HepG2 (cell line): ENCODE data around the gene CDH11.

ENCODE experiments used
- BHLHE40 ChIP-seq: IDR thresholded peaks from 2 replicates; pipeline ENCODE4 v1.6.1; 2011; ENCODE audit warnings: low read length, improper control_type of control experiment
- PHF8 ChIP-seq: sonication (generic); formaldehyde crosslinking; IDR thresholded peaks from 2 replicates; pipeline ENCODE4 v1.5.0; 2020; ENCODE audit warnings: missing genetic modification reagents
- POLR2A ChIP-seq, 2 experiments: IDR thresholded peaks; 2 replicates each; pipeline ENCODE4 v1.6.1; 2011; ENCODE audit warnings: low read depth in 2 of 2, low read length in 2 of 2, mild to moderate bottlenecking in 1 of 2, moderate library complexity in 1 of 2; ENCODE audit not compliant: insufficient read depth in 1 of 2
- TF ChIP-seq, protein P1 (sequence below): sonication (generic); formaldehyde crosslinking; IDR thresholded peaks from 2 replicates; pipeline ENCODE4 v1.5.0; 2020; ENCODE audit warnings: mild to moderate bottlenecking, missing genetic modification reagents, moderate library complexity
- TF ChIP-seq, protein P2 (sequence below): sonication (generic); formaldehyde crosslinking; IDR thresholded peaks from 2 replicates; pipeline ENCODE4 v1.4.0; 2020; ENCODE audit warnings: mild to moderate bottlenecking, low read depth, missing genetic modification reagents

DNA sequence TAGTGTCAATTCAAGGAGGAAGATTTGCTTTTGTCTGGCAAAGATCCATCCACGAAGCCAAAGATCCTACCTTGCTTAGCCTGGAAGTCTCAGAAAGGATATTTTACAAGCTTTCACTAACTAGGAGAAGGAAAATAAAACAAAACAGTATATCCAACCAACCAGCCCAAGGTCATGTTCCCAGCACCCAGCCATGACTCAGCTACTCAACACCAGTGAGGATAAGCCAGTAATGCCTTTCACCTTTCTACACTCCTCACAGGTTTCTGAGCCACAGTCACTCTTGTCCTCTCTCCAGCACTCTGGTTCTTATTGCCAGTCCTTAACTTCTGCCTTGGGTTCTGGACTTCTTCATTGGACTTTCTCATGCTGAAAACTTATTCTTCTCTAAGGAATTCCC lies 116.2 kb downstream of the CDH11 start:
- TF ChIP-seq PHF8 (CRISPR knock-in tag), result no peak
- TF ChIP-seq BHLHE40, result no peak
- TF ChIP-seq, protein P1, sequence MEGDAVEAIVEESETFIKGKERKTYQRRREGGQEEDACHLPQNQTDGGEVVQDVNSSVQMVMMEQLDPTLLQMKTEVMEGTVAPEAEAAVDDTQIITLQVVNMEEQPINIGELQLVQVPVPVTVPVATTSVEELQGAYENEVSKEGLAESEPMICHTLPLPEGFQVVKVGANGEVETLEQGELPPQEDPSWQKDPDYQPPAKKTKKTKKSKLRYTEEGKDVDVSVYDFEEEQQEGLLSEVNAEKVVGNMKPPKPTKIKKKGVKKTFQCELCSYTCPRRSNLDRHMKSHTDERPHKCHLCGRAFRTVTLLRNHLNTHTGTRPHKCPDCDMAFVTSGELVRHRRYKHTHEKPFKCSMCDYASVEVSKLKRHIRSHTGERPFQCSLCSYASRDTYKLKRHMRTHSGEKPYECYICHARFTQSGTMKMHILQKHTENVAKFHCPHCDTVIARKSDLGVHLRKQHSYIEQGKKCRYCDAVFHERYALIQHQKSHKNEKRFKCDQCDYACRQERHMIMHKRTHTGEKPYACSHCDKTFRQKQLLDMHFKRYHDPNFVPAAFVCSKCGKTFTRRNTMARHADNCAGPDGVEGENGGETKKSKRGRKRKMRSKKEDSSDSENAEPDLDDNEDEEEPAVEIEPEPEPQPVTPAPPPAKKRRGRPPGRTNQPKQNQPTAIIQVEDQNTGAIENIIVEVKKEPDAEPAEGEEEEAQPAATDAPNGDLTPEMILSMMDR, result no peak
- no peak for TF ChIP-seq POLR2A (IDR thresholded peaks at IDR 0.05; ENCODE audit: insufficient read depth in 1 of 2, low read depth in 2 of 2, low read length in 2 of 2)
- TF ChIP-seq, protein P2, sequence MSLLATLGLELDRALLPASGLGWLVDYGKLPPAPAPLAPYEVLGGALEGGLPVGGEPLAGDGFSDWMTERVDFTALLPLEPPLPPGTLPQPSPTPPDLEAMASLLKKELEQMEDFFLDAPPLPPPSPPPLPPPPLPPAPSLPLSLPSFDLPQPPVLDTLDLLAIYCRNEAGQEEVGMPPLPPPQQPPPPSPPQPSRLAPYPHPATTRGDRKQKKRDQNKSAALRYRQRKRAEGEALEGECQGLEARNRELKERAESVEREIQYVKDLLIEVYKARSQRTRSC, result no peak
